HG03521 (cell line): Measurements from ENCODE around the gene SRRM5.
"Not testable (repeated sequence)": the region's sequence is repeated elsewhere in the genome, so short reads cannot be mapped to it uniquely, and the experiment has no call there.

Experiments used
- ATAC-seq: cut with Tn5 transposase; IDR thresholded peaks from one replicate; pipeline ENCODE4 v1.9.1; 2021; ENCODE audit warnings: mild to moderate bottlenecking, moderate library complexity; ENCODE audit not compliant: unreplicated experiment

SRRM5 gene

DNA sequence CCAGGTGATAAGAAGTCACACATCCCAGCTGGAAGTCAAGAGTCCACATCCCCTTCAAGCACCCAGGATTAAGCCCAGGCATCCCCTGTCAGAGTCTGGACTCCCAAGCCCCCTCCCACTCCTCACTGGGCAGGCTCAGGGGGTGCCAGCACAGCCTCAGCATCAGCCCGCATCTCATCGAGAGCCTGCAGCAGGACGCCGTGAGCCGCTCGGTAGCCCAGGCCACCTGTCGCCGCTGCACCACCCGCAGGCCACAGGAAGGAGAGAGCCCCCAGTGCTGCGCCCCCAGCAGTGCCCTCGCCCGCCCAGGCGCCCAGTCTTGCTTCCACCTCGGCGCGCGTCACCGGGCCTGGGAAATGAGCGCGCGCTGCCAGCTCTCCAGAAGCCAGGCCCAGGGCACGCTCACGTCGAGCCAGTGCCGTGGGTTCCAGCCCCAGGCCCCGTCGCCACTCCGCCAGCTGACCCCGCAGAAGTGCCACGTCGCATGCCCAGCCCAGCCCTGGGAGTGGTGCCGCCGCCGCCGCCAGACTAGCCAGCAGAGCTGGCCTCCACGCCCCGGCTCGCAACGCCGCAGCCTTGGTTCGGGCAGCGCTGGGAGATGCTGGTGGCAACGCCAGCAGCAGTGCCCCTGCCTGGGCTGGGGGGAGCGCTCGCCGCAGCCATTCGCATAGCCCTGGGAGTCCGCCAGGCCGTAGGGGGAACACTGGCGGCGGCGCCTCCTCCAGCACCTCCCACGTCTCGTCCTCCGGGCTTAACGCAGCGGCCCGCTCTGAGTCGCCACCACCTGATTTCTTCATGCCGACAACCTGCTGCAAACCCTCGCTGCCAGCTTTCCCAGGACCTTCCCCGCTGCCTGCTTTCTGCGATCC is 19.8 kb upstream of the SRRM5 start:
- no peak for ATAC-seq

GRCh38 chr19:43592800-43593350 is 19.0 kb upstream of the SRRM5 start:
- no peak for ATAC-seq

DNA sequence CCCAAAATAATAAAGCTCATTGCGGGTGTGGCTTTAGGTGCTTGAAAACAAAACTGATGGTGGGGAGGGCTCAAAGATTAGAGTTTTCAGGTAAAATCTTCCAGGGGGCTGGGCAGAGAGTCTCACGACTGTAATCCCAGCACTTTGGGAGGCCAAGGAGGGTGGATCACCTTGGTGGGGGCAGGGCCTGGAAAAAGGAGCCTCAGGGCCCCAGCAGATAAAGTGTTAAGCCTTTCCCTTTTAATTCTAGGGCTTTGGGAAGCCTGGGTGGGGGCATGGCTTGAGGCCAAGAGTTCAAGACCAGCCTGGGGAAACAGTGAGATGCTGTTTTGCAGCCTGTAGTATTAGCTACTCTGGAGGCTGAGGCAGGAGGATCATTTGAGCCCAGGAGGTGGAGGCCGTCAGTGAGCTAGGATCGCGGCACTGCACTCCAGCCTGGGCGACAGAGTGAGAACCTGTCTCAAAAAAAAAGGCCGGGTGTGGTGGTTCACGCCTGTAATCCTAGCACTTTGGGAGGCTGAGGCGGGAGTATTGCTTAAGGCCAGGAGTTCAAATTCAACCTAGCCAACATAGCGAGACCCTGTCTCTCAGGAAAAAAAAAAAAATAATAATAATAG is 17.7 kb upstream of the SRRM5 start:
- no peak for ATAC-seq

- ATAC-seq: no peak
Observed at GRCh38 chr19:43594710-43595604, 16.9 kb upstream of the SRRM5 start.

DNA sequence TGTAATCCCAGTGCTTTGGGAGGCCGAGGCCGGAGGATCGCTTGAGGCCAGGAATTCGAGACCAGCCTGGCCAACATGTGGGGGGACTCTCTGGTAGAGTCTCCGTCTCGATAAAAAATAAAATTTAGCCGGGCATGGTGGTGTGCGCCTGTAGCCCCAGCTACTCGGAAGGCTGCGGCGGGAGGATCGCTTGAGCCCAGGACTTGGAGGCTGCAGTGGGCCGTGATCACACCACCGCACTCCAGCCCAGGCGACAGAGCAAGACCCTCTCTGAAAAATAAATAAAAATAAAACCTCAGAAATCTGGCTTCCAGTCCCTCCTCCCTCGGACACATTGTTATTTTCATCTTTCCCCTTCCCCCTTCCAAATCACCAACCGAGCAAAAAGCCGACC is 16.3 kb upstream of the SRRM5 start:
- peak; percentile 0 for ATAC-seq

DNA sequence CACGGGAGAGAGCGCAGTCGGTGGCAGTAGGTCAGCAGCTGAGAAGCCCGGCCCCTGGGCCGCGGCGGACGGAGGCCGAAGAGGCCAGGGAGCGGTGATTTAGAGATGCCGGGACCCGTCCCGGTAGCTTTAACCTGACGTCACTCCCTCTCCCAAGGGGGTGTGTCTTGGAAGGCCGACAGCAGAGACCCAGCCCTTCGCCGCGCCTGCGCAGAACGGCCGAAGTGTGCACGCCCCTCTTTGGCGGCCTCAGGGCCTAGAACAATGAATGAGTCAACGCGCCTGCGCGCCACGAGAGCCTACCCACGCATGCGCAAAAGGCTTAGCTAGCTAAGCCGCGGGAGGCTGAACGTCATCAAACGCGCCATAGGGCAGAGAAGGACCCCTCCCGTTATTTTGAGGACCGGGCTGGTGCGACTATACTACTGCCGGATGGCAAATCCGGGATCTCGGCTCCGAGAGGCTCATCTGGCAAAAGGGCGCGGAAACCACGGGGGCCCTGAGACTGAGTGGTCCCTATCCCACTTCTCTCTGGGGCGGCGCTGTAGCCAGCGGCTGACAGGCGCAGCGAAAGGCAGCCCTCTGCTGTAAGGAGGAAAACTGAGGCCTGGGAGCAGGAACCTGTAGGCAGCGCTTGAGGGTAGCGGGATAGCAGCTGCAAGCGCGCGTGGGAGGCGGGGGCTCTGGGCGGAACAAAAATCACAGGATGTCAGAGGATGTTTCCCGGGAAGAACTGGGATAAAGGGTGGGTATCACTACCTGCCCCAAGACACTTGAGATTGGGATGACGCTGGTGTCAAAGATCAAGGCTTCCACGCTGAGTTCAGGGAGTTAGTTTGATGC is 15.7 kb upstream of the SRRM5 start, which contains the start of the genes IRGQ and ZNF576:
Gene IRGQ (minus strand): TSS at position 136 of the 843 bp plus-strand sequence. CDS start 796 bp downstream, outside the sequence.
Gene ZNF576 (plus strand): TSS at position 597 of the 843 bp plus-strand sequence. CDS start 514 bp downstream, outside the sequence.
- ATAC-seq: peak; percentile 77

DNA sequence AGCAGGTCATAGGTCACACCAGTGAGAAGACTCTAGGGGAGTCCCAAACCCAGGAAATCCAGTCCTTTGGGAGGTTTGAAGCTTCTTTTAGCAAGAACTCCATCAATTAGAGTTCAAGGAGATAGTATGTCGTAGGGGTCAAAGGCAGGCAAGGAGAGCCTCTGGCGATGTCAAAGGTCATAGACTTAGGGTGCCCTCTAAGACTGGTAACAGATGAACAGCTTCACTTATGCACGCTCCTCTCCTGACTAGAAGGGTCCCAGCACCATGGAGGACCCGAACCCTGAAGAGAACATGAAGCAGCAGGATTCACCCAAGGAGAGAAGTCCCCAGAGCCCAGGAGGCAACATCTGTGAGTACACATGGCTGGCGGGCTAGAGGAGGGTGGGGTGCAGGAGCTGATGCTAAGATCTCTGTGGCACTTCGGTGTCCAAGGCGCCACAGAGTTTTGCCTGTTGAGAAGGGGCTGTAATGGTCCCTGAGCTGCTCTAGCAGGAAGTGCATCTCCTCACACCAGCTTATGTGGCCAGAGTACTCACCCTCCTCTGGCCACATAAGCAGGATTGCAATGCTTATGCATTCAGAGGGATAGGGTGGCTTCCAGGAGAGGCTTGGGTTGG is 14.9 kb upstream of the SRRM5 start:
- no peak for ATAC-seq

- ATAC-seq: no peak
Observed at GRCh38 chr19:43597876-43598275, 14.0 kb upstream of the SRRM5 start.

- no peak for ATAC-seq
Observed at GRCh38 chr19:43598445-43599240, 13.2 kb upstream of the SRRM5 start.

- no peak for ATAC-seq
Observed at GRCh38 chr19:43599635-43600295, 12.1 kb upstream of the SRRM5 start.

DNA sequence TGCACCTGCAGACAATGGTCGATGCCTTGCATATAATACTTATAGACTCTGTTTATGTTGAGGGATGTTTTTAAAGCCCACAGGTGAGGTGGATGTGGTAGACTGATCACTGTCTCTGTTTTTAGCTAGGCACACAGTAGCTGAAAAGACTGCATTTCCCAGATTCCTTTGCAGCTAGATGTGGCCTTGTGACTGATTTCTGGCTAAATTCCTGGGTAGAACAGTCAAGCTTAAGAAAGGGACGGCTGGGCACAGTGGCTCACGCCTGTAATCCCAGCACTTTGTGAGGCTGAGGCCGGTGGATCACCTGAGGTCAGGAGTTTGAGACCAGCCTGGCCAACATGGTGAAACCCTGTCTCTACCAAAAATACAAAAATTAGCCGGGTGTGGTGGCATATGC is 11.6 kb upstream of the SRRM5 start:
- not testable (repeated sequence) for ATAC-seq

DNA sequence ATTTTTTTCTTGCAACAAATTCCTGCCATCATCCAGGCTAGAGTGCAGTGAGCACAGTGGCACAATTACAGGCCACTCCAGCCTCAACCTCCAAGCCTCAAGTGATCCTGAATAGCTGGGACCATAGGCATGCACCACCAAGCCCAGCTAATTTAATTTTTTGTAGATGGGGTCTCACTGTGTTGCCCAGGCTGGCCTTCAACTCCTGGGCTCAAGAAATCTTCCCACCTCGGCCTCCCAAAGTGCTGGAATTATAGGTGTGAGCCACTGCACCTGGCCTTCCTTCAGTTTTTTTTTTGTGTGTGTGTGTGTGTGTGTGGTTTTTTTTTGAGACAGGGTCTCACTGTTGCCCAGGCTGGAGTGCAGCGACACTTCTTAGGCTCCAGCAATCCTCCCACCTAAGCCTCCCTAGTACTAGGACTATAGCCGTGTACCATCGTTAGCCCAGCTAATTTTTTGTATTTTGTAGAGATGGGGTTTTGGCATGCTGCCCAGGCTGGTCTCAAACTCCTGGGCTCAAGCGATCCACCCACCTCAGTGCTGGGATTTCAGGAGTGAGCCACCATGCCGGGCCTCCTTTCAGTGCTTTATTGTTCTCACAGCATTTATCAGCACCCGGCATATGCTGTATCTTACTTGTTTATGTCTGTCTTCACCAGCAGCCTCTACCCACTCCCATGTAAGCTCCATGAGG is 5.9 kb upstream of the SRRM5 start:
- ATAC-seq: no peak

DNA sequence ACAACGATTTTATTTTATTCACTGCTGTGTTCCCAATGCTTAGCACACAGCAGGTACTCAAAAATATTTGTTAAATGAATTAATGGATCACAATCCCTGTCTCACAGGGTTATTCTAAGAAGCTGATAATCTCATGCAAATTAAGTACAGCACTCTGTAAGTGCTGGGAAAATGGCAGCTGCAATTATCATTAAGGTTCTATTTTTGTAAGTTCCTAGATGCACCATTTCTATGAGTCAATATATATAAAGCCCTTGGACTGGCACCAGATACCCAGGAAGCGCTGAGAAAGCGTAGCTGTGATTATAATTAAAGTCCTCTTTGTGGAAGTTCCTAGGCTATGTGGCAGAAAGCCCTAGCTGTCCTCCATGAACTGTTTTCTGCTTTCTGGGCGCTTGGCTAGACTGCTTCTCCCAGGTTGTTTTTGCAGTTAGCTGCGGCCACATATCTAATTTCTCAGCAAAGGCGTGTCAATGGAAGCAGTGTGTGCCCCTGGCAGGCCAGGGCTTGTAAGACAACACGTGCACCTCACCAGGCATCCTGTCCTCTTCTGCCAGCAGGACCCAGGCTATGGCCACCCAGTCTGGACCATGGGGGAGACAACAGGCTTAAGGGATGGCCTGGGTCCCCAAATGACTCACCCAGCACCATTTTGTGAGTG is 5.2 kb upstream of the SRRM5 start:
- no peak for ATAC-seq

DNA sequence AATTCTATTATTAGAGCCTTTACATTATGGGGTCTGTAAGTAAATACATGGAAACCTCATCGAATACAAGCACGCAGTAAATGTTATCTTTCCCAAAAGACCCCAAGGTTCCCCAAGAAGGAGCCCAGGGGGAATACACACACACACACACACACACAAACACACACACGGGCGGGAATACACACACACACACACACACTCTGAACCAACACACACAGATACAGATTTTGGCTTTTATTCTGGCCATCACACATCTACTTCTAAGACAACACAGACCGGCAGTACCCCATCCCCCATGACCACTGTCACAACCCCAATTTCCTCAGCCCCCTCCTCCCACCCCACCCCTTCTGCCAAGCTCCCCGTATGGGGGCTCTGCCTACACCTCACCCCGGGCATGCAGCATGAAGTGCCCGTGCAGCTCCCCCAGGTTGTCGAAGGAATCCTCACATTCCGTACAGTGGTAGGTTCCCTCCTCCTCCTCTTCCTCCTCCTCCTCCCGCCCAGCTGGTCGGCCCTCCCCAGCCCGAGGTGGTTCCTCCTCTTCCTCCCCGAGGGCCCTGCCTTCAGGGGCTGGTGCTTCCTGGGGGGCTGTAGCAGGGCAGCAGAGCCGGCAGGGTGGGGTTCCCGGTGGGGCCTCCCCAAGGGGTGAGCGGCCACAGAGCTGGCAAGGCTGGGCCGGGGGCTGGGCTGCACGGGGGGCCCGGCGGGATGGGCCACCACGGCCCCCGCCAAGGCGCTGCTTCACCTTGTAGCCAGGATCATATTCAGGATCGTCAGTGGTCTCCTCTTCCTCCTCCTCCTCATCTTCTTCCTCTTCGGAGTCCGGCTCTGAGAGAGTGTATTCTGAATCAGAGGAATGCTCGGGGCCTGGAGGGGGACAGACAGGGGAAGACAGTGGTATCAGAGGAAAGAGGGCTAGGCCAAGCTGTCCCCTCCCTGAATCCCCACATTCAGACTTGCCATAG is 4.4 kb upstream of the SRRM5 start:
- ATAC-seq: no peak

GRCh38 chr19:43609872-43610271 is 2.0 kb upstream of the SRRM5 start:
- ATAC-seq: no peak

DNA sequence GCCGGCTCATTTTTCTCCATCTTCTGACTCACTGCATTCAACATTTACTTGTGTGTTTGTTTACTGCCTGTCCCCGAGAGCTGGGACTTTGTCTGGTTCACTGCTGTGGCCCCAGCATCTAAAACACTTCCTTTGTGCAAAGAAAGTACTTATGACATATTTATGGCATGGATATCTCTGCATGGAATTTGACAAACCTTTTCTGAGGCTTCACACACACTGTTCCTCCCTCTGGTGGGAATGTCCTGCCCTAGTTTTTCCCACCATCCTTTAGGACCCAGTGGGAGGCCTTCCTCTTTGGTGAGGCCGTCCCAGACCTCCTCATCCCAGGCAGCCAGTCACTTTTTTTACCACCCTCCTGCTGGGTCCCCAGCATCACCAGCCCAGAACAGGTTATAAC is 1.4 kb upstream of the SRRM5 start:
- ATAC-seq: no peak
